DMS53 treated with DMSO at 0.1 percent for 48 hours (cell line): ENCODE measurements around the gene GFER.

Experiments used
- DNase-seq: peaks from one replicate; lab custom pipeline; 2025; ENCODE audit not compliant: unreplicated experiment; lab: John Stamatoyannopoulos, UW

GFER gene

DNA sequence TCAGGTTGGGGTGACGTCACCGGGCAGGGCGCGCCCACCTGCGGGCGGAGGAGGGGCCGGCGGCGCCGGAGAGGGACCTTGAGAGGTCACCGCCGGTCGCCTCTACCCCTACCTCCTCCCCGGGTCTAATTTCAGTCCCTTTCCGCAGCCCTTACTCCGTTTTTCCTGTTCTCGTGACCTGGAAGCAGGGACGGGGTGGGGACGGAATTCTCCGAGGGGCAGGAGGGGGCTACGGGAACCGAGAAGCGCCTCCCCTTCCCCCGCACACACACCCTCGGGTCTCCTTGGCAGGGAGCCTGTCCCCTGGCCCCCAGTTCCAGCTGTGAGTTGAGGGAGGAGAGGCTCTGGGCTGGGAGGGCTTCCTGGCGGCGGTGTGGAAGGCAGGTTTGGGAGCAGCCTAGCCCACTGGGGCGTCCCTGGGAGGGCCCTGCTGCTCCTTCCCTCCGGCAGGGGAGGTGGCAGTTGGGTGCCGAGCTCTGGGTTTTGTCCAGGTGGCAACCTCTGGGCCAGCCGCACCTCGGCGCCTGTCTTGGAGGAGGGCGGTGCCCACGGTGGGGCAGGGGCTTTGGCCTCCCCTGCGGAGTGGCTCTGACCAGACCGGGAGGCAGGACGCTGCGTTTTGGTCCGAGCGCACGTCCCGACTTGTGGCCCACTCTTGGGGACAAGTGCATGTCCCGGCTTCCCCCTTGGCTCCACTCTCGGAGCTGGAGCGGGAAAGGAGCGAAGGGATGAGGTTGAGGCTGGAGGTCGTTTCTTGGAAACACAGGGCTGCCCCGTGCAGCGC lies 6.5 kb downstream of the GFER start:
- peak; percentile 10 for DNase-seq

DNA sequence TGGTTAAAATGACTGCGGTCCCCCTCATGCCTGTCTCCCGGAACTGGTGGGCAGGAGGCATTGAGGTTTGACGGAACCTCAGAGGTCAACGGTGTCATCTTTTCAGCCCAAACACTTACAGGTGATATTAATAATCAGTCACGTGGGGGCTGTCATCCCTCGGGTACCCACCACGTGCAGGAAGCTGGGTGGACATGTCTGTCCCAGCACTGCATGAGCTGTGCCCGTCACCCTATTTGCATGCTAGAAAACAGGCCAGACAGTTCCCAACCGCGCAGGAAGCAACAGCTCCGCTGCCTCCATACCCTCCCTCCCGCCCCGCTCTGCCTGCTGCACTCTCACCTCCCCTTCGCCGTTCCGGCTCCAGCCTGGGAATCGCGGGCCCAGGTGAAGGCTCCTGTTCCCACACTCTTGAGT lies 7.2 kb downstream of the GFER start:
- peak; percentile 19 for DNase-seq

DNA sequence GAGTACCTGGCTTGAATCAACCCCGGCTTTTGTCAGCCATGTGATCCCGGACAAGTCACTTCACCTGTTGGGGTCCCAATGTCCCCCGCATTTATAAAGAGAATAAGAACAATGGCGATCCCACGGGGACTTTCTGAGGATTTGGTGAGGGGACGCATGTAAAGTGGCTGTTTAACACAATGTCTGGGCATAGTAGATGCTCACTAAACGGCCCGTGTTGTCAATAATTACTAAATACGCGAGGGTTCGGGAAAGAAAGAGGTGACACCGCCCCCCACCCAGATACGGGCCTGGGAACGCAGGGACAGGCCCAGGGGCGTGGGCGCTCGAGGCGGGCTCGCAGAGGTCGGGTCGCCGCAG lies 7.6 kb downstream of the GFER start:
- no peak for DNase-seq

DNA sequence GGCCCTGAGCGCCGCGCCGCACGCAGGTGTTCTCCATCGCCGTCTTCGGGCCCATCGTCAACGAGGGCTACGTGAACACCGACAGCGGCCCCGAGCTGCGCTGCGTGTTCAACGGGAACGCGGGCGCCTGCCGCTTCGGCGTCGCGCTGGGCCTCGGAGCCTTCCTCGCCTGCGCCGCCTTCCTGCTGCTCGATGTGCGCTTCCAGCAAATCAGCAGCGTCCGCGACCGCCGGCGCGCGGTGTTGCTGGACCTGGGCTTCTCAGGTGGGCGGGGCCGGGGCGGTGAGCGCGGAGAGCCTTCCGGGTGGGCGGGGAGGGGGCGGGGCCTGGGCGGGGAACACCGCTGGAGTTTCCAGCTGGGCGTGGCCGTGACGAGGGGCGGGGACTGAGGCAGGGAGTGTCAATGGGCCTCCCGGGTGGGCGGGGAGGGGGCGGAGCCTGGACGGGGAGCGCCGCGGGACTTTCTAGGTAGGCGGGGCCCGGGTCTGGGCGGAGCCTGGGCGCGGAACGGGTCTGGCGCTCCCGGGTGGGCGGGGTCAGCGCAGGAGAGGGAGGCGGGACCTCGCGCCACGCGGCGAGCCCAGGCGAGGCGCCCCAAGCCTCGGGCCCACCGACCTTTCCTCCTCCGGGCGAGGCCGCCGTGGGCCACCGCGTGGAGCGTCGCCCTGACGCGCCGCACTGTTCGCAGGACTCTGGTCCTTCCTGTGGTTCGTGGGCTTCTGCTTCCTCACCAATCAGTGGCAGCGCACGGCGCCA lies 8.1 kb downstream of the GFER start:
- DNase-seq, result peak; percentile 64

DNA sequence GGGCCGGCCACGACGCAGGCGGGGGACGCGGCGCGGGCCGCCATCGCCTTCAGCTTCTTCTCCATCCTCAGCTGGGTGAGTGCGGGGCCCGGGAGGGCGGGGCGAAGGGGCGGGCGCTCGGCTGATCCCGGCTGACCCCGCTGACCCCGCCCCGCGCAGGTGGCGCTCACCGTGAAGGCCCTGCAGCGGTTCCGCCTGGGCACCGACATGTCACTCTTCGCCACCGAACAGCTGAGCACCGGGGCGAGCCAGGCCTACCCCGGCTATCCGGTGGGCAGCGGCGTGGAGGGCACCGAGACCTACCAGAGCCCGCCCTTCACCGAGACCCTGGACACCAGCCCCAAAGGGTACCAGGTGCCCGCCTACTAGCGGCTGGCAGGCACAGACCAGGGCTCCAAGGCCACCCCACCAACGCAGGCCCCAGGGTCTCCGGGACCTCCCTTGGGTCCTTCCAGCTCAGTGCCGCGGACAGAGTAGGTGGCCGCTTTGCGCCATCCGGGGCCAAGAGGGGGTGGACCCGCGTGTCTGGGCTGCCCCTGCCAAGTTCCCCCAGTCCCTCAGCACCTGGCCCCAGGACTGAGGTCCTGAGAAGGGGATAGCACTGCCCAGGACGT lies 8.8 kb downstream of the GFER start:
- DNase-seq, result no peak

DNA sequence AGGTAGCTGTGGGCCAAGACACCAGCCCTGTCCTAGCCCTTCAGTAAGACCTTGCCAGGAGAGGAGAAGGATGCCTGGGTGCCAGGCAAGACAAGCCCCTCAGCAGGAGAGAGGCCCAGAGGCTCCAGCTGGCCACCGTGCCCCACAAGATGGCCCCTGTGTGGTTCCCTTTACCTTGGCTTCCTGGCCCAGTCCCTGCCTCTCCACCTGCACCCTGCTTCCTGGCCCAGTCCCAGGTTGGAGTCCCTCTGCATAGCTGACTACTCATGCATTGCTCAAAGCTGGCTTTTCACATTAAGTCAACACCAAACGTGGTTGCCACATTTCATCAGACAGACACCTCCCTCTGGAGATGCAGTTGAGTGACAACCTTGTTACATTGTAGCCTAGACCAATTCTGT lies 9.7 kb downstream of the GFER start:
- DNase-seq, result peak; percentile 51

DNA sequence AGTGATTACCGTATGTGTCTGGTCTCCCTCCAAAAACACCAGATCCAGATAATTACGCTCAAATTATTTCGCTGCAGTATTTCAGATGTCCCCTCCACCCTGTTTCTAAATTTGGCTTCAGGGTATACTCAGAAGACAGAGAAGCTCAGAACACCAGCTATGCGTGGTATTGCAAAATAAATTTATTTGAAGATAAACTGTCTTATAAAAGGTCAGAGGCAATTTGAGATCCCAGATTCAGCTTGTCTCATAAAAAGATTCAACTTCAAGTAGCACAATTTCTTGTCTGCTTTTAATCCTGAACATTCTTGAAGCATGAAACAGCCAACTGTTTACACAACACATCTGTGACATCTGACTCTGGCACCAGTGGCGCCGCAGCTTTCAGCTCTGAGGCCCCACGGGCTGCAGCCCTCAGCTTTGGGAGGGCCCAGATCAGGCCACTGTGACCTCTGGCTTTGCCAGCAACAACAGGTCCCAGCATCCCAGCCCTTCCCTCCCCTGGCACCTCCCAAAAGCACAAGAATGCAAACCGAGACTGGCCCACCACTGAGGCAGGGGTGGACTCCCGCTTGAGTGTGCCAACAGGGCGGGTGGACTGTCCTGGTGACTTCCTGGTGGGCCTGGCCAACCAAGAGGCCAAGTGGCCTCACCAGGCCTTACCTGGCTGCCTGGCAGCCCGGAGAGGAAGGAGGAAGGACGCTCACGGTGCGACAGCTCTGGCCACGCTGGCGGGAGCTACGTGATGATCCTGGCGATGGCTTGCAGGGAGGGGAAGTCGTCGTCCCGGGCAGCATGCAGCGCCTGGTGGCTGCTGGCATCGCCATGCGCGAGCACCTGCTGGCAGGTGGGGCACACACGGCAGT lies 13.7 kb downstream of the GFER start:
- no peak for DNase-seq

DNA sequence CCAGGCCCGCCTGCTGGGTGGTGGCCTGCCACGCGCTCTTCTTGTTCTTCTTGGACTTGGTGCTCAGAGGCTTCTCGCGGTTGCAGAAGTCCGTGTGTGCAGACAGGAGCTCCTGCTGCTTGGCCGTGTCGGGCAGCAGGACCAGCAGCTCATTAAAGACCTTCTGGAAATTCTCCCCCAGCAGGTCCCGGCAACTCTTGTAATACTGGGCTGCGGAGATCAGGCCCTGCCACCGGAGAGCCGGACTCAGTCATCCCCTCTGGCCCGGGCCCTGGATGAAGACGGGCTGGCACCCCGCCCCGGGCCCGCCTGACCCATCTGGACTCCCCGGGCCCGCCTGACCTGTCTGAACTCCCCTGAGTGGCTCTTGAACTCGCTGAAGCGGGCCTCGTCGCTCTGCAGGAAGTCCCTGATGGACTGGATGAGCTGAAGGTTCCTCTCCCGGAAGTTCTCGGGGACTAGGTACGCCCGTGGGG lies 14.4 kb downstream of the GFER start:
- no peak for DNase-seq

DNA sequence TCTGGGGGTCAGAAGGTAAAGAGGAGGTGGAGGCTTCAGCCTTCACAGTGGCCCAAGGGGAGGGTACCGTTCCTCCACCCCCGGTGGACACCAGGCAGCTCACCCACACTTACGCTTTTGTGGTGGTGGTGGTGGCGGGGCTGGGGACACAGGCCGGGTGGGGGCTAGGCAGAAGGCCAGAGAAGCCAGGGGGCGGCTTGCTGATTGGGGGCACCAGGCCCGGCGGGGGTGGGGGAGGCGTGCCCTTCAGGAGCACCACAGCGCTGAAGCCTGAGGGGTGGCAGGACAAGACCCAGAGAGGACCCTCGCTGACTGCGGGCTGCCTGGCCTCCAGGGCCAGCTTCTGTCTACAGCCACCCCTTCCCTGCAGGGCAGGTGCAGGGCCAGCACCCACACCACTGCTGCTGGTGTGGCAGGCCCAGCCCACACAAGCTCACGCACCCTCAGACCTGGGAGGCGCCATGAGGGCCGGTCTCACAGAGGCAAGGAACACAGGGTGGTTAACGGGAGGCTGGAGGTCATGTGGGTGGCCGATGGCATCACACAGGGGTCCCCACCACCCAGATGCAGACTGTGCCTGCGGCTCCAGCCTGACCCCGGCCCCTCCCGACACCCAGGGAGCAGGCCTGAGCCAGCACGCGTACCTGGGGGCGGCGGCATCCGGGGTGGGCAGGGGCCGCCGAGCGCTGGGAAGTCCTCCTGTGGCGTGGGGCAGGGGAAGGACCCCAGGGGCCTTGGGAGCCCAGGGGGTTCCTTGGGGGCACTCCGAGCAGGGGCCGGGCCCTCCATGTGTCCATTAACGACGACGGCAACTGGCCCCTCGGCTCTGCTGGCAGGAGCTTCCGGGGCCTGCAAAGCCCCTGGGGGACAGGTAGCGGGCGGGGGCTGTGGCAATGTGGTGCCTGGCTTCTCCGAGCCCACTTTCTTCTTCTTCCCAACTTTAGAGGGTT lies 15.1 kb downstream of the GFER start:
- no peak for DNase-seq

DNA sequence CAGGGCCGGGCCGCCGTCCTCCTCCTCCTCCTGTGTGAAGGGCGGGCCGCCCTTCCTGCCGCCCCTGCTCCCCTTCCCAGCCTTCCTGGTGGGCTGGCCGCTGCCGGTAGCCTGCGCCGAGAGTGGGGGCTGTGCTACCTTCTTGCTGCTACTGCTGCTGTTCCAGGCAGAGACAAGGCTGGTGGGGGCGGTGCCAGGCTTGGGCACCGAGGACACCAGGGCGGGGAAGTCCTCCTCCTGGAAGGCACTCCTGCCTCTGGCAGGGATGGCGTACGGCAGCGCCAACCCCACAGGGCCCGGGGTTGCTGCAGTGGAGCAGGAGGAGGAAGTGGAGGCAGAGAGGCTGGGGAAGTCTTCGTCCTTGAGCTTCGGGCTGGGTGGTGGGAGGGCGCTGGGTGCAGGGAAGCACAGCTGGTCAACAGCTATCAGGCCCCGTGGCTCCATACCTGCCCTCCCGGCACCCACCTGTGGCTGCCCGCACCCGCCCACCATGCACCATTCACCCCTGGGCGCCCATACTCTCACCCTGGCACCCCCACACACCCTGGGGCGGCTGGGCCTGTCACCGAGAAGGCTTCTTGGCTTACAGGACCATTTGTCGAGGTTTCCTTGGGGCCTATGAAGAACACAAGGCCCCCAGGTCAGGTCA lies 16.0 kb downstream of the GFER start:
- no peak for DNase-seq

DNA sequence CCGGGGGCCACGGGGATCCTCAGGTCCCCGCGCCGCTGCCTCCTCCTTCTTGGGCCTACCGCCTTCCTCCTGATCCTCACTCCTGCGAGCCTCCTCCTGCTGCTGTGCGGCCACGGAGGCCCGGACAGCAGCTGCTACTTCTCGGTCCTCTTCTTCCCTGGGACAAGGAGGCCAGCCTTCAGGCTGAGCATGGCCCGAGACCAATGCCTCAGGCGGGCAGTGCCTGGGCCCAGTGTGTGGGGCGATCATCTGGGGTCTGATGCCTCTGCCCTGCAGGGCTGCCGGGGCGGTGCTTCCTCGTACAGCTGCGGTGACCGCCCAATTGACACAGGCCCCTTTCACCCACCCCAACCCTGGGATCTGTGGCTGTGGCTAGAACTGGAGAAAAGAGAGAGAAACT lies 17.0 kb downstream of the GFER start:
- DNase-seq, result no peak

DNA sequence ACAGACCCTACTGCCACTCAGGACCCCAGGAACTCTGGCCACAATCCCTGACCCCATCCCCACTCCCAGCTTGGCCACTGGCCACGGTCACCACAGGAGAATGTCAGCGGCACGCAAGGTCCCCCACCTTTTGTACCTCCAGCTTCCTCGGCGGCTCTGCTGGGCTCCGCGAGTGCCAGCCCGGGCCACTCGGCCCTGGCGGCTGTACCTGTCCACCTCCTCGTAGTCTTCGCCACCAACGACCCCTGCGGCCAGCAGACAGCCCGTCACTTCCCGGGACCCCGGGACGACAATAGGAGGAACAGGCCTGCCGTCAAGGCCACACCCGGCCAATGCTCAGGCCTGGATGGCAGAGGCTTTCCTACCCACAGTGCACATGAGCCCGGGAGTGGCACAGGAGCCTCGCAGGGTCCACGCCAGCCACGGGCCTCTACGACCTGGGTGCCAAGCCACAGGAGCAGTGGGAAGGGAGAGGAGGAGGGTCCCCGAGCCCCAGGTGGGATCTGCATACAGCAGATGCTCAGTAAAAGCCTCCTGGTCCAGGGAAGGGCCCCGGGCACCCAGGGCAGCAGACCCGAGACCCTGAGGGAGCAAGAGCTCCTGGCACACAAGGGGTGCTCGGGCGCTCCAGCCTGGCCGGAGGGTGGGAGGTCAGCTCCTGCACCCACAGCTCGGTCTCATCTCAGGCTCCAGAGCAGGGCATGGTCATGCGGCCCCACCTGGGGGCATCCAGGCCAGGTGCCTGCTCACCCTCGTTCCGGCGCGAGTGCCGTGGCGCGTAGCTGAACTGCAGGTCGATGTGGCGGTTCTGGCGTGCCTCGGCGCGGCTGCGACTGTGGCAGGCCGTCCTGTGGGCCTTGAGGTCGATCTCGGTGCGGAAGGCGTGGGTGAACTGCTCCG lies 17.7 kb downstream of the GFER start:
- no peak for DNase-seq

DNA sequence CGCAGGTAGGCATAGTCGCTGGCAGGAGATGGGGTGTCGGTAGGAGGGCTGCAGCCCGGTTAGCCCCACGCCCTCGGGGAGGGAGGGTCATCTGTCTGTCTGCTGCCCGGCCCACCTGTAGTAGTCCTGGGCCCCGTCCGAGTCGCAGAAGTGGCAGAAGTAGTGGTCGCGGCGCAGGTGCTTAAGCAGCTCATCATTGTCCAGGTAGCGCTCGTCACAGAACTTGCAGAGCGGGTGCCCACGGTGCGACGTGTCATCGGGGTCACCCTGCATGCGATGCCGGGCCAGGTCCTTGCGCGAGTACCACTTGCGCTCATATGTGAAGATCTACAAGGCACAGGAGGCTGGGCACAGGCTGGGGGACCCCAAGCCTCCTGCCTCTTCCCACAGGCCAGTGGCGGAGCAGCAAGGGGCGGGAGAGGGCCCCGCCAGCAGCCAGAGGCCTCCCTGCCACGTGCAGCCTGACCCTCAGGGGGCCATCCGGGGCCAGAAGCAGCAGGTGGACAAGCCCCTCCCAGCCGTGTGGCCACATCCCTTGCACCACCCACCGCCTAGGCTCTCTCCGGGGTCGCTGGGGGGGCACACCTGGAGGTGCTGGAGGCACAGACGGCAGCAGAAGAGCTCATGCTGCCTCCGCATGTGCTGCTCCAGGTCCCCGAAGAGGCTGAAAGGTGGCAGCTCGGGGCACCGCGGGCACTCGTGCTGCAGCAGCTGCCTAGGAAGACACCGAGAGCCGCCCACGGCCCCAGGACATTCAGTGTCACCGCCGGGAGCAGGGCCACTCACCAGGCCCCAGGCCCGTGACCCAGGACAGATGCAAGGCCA lies 18.6 kb downstream of the GFER start:
- DNase-seq, result no peak

DNA sequence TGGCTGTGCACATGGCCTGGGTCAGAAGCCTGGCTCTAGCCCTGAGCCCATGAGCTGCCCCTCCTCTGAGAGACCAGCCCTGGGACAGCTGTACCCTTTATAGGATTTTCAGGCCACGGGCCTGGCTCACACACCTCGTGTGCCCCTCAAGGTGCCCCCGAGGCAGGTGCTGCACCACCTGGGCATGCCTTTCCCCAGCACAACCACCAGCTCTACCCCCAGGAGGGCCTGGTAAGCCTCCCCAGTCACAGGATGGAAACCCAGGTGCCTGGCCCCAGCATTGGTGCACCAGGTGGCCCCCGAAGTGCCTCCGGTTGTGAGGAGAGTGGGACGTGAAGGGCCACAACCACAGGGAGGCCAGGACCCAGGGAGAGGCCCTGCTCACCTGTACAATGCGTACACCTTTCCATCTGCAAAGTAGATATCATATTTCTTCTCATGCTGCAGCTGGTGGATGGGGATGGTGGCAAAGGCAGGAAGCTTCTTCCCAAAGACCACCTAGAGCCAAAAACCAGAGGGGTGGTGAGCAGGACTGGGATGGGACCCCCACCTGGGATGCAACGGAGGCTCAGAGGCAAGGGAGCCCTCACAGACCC lies 19.3 kb downstream of the GFER start:
- DNase-seq, result no peak

DNA sequence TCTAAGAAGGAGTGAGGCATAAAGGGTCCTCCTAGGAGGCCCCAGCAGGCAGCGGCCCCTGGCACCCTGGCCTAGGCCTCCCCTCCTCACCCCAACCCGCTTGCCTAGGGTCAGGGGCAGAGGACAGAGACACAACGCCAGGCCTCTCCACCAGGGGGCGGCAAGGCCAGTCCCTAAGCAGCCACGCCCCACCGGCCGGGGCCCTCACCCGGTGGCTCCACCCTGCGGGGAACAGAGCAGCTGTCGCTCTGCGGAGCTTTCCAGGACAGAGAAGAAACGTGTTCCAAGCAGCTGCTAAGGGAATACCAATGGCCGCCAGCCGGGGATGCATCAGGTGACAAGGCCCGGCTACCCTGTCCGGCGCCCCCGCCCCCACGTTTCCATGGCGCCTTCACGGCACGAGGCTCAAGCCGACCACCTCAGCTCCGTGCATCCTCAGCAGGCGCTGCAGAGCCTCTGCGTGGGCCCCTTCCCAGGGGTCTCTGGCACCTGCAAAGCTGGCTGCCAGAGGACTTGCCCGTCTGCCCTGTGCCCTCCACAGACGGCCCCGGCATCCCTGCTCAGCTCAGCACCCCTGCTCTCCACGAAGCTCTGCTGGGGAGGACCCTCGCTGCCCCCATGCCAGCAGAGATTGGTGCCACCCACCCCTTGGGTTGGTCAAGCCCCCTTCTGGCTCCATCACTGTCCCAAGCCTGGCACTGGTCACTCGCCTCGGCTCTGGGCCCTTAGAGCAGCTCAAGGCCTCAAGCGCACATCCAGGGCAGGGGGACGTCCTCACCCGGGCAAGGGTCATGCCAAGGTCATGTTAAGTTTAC lies 20.0 kb downstream of the GFER start:
- DNase-seq, result peak; percentile 86

DNA sequence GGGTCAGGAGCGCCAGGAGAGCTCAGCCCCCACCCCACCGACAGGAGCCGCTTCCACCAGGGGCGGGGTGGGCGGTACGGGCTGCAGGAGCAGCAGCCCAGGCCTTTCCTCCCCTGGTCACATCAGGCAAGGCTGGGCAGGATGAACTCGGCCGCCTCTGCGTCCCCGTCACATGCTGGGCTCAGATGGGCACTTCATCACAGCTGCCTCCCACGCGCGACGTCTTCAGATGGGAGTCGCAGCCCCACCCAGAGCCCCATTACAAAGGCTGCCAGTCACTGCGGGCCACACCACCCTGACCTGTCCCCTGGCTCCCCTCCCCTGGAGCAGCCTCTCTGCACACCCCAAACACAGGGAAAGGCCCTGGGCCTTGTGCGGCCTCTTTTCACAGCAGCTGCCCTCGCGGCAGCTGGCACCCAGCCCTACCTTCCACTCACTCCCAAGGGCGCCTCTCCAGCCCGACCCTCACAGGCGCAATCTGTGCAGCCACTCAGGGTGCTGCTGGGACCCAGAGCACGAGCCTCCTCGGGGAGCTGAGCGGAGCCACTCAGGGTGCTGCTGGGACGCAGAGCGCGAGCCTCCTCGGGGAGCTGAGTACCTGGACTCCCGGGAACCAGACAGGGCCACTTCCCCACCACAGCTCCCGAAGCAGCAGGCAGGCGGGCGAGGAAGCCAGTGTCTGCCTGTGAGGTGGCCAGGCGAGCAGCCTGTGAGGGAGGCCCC lies 21.0 kb downstream of the GFER start:
- DNase-seq, result no peak
